ENCODE measurements around the gene PCMT1. TPM values are rescaled to one million over a fixed set of nuclear protein-coding genes. Genes with fewer than 3 reads are reported as not detected.

The PCMT1 gene
- total RNA-seq, 2 donors from 2014 or later = 77.6 to 114 TPM

GRCh38 chr6:149860513-149860833, 110.9 kb downstream of the PCMT1 start:
- no peak for TF ChIP-seq POLR2AphosphoS5 (IDR thresholded peaks at IDR 0.05)
- TF ChIP-seq POLR2A (IDR thresholded peaks at IDR 0.05) = no peak
- TF ChIP-seq, protein P1, sequence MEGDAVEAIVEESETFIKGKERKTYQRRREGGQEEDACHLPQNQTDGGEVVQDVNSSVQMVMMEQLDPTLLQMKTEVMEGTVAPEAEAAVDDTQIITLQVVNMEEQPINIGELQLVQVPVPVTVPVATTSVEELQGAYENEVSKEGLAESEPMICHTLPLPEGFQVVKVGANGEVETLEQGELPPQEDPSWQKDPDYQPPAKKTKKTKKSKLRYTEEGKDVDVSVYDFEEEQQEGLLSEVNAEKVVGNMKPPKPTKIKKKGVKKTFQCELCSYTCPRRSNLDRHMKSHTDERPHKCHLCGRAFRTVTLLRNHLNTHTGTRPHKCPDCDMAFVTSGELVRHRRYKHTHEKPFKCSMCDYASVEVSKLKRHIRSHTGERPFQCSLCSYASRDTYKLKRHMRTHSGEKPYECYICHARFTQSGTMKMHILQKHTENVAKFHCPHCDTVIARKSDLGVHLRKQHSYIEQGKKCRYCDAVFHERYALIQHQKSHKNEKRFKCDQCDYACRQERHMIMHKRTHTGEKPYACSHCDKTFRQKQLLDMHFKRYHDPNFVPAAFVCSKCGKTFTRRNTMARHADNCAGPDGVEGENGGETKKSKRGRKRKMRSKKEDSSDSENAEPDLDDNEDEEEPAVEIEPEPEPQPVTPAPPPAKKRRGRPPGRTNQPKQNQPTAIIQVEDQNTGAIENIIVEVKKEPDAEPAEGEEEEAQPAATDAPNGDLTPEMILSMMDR (IDR thresholded peaks at IDR 0.05) = no peak
- Histone ChIP-seq H3K4me1 (replicated peaks) (peaks cover 12% of the 10 kb centered on the region), H3K27me3 (replicated peaks; ENCODE audit: insufficient read depth) (no peaks in the 10 kb centered on the region), H3K36me3 (no peaks in the 10 kb centered on the region), H3K27ac (peak overlapping the region in 1 of 2 donors; percentile 52), H3K9me3 (no peaks in the 10 kb centered on the region), H3K4me3 (no peak overlapping the region)
- no peak for DNase-seq (ENCODE audit: low spot score)
- 96% methylated on average over 5 of the region's 5 CpGs for WGBS
- intact Hi-C loops (cut with DNase I) = loop anchor here (10.0 kb wide), 2 partner anchors 136 to 296 kb away; partner anchors contain the start of gene GINM1

Other genes with a start within 250 kb of the PCMT1 start
- 10 to 100 TPM; 23.4 to 27.2 TPM for gene PPIL4, start 203.7 kb upstream of the PCMT1 start, total RNA-seq
- 10 to 100 TPM; 43.6 to 44.7 TPM for gene GINM1, start 183.4 kb upstream of the PCMT1 start, total RNA-seq
- 10 to 100 TPM; 12.8 to 25.2 TPM for gene KATNA1, start 101.0 kb upstream of the PCMT1 start, total RNA-seq
- gene LATS1, start 31.6 kb upstream of the PCMT1 start, total RNA-seq = 10 to 100 TPM; 28.7 to 44.8 TPM
- 10 to 100 TPM; 23.6 to 32.9 TPM for gene NUP43, start 3.2 kb upstream of the PCMT1 start, total RNA-seq
- gene LRP11, start 114.6 kb downstream of the PCMT1 start, total RNA-seq = 10 to 100 TPM; 52.7 to 76.3 TPM
- gene RAET1E, start 148.4 kb downstream of the PCMT1 start, total RNA-seq = under 1 TPM; 0.23 to 0.77 TPM
- gene RAET1G, start 173.4 kb downstream of the PCMT1 start, total RNA-seq = 1 to 10 TPM in 1 of 2 donors, not detected in 1; 4.4 TPM
- gene ULBP2, start 192.3 kb downstream of the PCMT1 start, total RNA-seq = under 1 TPM; 0.32 to 0.40 TPM
- 1 to 10 TPM in 1 of 2 donors, not detected in 1; 2.8 TPM for gene ULBP1, start 214.2 kb downstream of the PCMT1 start, total RNA-seq